ENCODE data around the gene LYSET.

- TF ChIP-seq HMGXB4 (CRISPR knock-in tag; IDR thresholded peaks at IDR 0.05; ENCODE audit: borderline replicate concordance) = no peak
- no peak for TF ChIP-seq RCOR1 (IDR thresholded peaks at IDR 0.05; ENCODE audit: low read depth, low read length)
Observed at GRCh38 chr14:93136009-93136408, 49.1 kb upstream of the LYSET start.
